Measurements from ENCODE around the gene SKOR1.

The SKOR1 gene

DNA sequence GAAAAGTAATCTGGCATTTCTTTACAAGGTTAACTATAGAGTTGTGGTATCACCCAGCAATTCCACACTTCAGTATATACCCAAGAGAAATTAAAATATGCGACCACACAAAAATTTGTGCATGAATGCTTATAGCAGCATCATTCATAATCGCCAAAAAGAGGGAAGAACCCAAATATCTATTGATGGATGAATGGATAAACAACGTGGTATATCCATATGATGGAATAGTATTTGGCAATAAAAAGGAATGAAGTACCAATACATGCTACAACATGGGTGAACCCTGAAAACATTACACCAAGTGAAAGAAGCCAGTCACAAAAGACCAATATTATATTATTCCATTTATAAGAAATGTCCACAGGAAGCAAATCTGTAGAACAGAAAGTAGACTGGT, 8.6 kb upstream of the SKOR1 start:
- Histone ChIP-seq H3K27me3 (ENCODE audit: control insufficient read depth in 5 of 5, insufficient read depth in 4 of 5, low read length in 5 of 5) (peaks cover 31 to 48% (median 42%) of the 10 kb centered on the region in 5 donors), H3K4me3 (ENCODE audit: low read depth in 1 of 5, low read length in 5 of 5) (no peak overlapping the region), H3K4me1 (ENCODE audit: control insufficient read depth in 5 of 5, insufficient read depth in 5 of 5, low read length in 5 of 5) (peaks cover 0 to 11% (median 9%) of the 10 kb centered on the region in 5 donors), H3K9ac (ENCODE audit: low read length in 5 of 5) (no peak overlapping the region), H3K9me3 (ENCODE audit: control insufficient read depth in 5 of 5, low read length in 5 of 5) (peaks cover 0 to 17% (median 8%) of the 10 kb centered on the region in 5 donors), H3K27ac (ENCODE audit: low read depth, low read length) (no peak overlapping the region), H3K36me3 (ENCODE audit: control insufficient read depth in 5 of 5, insufficient read depth in 5 of 5, low read length in 5 of 5) (peaks cover 0 to 2% (median 0%) of the 10 kb centered on the region in 5 donors)

- H3K4me3 ChIP-seq (ENCODE audit: low read depth in 1 of 5, low read length in 5 of 5): no peak overlapping the region
- H3K36me3 ChIP-seq (ENCODE audit: control insufficient read depth in 5 of 5, insufficient read depth in 5 of 5, low read length in 5 of 5): peaks cover 0 to 2% (median 0%) of the 10 kb centered on the region in 5 donors
- peaks cover 47 to 60% (median 50%) of the 10 kb centered on the region in 5 donors for H3K27me3 ChIP-seq (ENCODE audit: control insufficient read depth in 5 of 5, insufficient read depth in 4 of 5, low read length in 5 of 5)
- peaks cover 0 to 21% (median 15%) of the 10 kb centered on the region in 5 donors for H3K4me1 ChIP-seq (ENCODE audit: control insufficient read depth in 5 of 5, insufficient read depth in 5 of 5, low read length in 5 of 5)
- H3K27ac ChIP-seq (ENCODE audit: low read depth, low read length): no peak overlapping the region
- peaks cover 0 to 17% (median 8%) of the 10 kb centered on the region in 5 donors for H3K9me3 ChIP-seq (ENCODE audit: control insufficient read depth in 5 of 5, low read length in 5 of 5)
- no peak overlapping the region for H3K9ac ChIP-seq (ENCODE audit: low read length in 5 of 5)
Observed at GRCh38 chr15:67818464-67818863, 6.8 kb upstream of the SKOR1 start.

GRCh38 chr15:67819636-67820035, 5.7 kb upstream of the SKOR1 start:
- Histone ChIP-seq H3K36me3 (ENCODE audit: control insufficient read depth in 5 of 5, insufficient read depth in 5 of 5, low read length in 5 of 5) (peaks cover 0 to 2% (median 0%) of the 10 kb centered on the region in 5 donors), H3K4me3 (ENCODE audit: low read depth in 1 of 5, low read length in 5 of 5) (no peak overlapping the region), H3K4me1 (ENCODE audit: control insufficient read depth in 5 of 5, insufficient read depth in 5 of 5, low read length in 5 of 5) (peaks cover 0 to 22% (median 20%) of the 10 kb centered on the region in 5 donors), H3K27me3 (ENCODE audit: control insufficient read depth in 5 of 5, insufficient read depth in 4 of 5, low read length in 5 of 5) (peaks cover 55 to 72% (median 61%) of the 10 kb centered on the region in 5 donors), H3K9ac (ENCODE audit: low read length in 5 of 5) (no peak overlapping the region), H3K27ac (ENCODE audit: low read depth, low read length) (no peak overlapping the region), H3K9me3 (ENCODE audit: control insufficient read depth in 5 of 5, low read length in 5 of 5) (peaks cover 0 to 17% (median 8%) of the 10 kb centered on the region in 5 donors)

- peaks cover 58 to 76% (median 66%) of the 10 kb centered on the region in 5 donors for H3K27me3 ChIP-seq (ENCODE audit: control insufficient read depth in 5 of 5, insufficient read depth in 4 of 5, low read length in 5 of 5)
- peaks cover 0 to 24% (median 22%) of the 10 kb centered on the region in 5 donors for H3K4me1 ChIP-seq (ENCODE audit: control insufficient read depth in 5 of 5, insufficient read depth in 5 of 5, low read length in 5 of 5)
Observed at GRCh38 chr15:67820122-67820991, 5.0 kb upstream of the SKOR1 start.

DNA sequence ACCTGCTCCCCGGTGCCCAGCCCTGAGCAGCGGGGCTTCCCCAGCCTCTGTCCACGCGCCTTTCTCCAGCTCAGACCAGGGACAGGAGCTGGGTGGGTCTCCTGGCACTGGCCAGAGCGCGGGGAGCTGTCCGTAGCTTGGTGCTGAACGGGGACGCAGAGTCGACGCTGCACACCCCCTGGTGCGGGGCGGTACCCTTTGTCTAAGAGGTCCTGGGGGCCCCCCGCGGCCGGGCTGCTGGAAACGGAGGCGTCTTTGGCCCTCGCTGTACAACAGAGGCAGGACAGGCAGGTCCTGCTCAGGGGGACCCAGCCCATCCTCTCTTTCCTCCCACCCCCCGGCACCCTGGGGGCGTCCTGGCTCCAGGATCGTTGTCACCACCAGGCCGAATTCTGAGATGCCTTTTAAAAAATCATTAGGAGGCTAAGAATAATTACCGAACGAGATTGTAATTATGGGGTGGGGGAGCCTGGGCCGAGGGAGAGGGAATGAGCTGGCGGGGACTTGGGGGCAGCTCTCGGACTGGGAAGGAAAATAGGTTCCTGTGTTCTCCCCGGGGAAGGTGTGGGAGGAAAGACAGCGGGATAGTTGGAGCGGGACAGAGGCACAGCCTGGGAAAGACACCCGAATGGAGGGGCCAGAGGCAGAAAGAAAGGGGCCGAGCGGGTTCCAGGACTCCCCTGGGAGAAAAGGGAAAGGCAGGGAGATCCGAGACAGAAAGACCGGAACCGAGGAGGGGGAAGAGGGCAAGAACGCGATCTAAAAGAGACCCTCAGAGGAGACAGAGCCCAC, 4.1 kb upstream of the SKOR1 start:
- H3K4me1 ChIP-seq (ENCODE audit: control insufficient read depth in 5 of 5, insufficient read depth in 5 of 5, low read length in 5 of 5): peaks cover 0 to 33% (median 30%) of the 10 kb centered on the region in 5 donors
- no peak overlapping the region for H3K4me3 ChIP-seq (ENCODE audit: low read depth in 1 of 5, low read length in 5 of 5)
- H3K9ac ChIP-seq (ENCODE audit: low read length in 5 of 5): no peak overlapping the region
- peaks cover 60 to 83% (median 74%) of the 10 kb centered on the region in 5 donors for H3K27me3 ChIP-seq (ENCODE audit: control insufficient read depth in 5 of 5, insufficient read depth in 4 of 5, low read length in 5 of 5)
- peaks cover 0 to 6% (median 2%) of the 10 kb centered on the region in 5 donors for H3K9me3 ChIP-seq (ENCODE audit: control insufficient read depth in 5 of 5, low read length in 5 of 5)
- H3K27ac ChIP-seq (ENCODE audit: low read depth, low read length): no peak overlapping the region
- no peaks in the 10 kb centered on the region for H3K36me3 ChIP-seq (ENCODE audit: control insufficient read depth in 5 of 5, insufficient read depth in 5 of 5, low read length in 5 of 5)

More at GRCh38 chr15:67820122-67820991, 5.0 kb upstream of the SKOR1 start:
- no peak overlapping the region for H3K9ac ChIP-seq (ENCODE audit: low read length in 5 of 5)
- no peak overlapping the region for H3K4me3 ChIP-seq (ENCODE audit: low read depth in 1 of 5, low read length in 5 of 5)
- peaks cover 0 to 13% (median 5%) of the 10 kb centered on the region in 5 donors for H3K9me3 ChIP-seq (ENCODE audit: control insufficient read depth in 5 of 5, low read length in 5 of 5)
- H3K36me3 ChIP-seq (ENCODE audit: control insufficient read depth in 5 of 5, insufficient read depth in 5 of 5, low read length in 5 of 5): no peaks in the 10 kb centered on the region
- H3K27ac ChIP-seq (ENCODE audit: low read depth, low read length): no peak overlapping the region

DNA sequence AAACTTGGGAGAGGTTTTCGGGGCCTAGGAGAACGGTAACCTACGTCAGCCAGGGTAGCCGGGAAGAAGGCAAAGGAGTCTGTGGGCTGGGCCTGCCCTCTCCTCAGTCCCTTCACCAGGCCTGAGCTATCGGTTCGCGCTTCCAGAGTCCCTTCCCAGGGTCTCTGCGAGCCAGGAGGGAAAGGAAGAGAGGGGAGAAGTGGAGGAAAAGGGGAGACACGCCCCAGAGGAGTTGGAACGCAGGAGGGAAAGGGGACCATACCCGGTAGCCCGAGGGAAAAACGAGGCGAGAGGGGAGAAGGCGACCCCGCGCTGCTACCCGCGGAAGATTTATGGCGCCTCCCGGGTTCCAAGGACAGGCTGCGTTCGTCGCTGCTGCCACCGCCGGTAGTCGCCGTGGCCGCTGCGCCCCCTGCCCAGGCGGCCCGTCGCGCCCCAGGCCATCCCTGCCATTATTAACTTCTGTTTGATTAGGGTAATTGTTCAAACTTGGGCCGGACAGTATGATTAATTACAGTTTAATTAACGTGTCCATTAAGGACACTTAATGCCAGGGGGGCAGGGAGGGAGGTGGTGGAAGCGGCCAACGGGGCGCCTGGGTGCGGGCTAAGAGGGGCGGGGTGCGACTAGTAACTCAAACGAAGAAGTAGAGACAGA, 3.4 kb upstream of the SKOR1 start:
- no peak overlapping the region for H3K4me3 ChIP-seq (ENCODE audit: low read depth in 1 of 5, low read length in 5 of 5)
- peaks cover 0 to 39% (median 37%) of the 10 kb centered on the region in 5 donors for H3K4me1 ChIP-seq (ENCODE audit: control insufficient read depth in 5 of 5, insufficient read depth in 5 of 5, low read length in 5 of 5)
- no peaks in the 10 kb centered on the region for H3K36me3 ChIP-seq (ENCODE audit: control insufficient read depth in 5 of 5, insufficient read depth in 5 of 5, low read length in 5 of 5)
- H3K9me3 ChIP-seq (ENCODE audit: control insufficient read depth in 5 of 5, low read length in 5 of 5): peaks cover 0 to 4% (median 3%) of the 10 kb centered on the region in 5 donors
- no peak overlapping the region for H3K27ac ChIP-seq (ENCODE audit: low read depth, low read length)
- no peak overlapping the region for H3K9ac ChIP-seq (ENCODE audit: low read length in 5 of 5)
- H3K27me3 ChIP-seq (ENCODE audit: control insufficient read depth in 5 of 5, insufficient read depth in 4 of 5, low read length in 5 of 5): peaks cover 63 to 90% (median 79%) of the 10 kb centered on the region in 5 donors

DNA sequence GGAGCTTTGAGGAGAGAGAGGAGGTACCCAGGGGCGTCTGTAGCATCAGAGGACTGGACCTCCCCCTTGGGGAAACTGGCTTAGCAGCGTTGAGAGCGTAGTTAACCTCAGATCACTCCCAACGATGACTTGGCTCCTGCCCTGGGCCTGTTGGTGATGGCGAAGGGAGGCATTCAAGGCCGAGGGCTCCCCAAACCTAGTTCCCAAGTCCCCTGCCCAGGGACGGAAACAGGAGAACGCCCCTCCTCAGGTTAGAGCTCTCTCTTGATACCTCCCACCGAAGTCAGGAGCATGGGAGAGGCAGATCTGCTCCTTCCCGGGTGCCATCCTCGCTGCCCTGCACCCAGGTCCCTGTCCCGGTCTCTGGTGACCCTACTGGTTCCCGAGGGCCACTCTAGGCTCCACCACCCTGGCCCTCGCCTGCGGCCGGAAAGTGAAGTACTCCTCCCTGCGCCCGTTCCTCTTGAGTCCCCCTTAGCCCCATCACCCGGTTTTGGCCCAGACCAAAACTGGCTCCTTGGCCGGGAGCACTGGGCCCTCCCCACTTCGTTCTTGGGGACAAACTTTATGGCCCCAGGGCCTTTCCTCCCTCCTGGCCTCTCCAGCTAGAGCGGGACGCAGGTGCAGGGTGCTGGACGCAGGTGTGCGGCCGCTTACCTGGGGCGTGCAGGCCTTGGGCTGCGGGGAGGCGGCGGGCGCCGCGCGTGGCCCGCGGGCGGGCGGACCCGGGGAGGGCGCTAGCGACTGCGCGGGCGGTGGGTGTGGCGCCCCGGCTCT, 2.6 kb upstream of the SKOR1 start:
- Histone ChIP-seq H3K36me3 (ENCODE audit: control insufficient read depth in 5 of 5, insufficient read depth in 5 of 5, low read length in 5 of 5) (no peaks in the 10 kb centered on the region), H3K27me3 (ENCODE audit: control insufficient read depth in 5 of 5, insufficient read depth in 4 of 5, low read length in 5 of 5) (peaks cover 67 to 87% (median 81%) of the 10 kb centered on the region in 5 donors), H3K27ac (ENCODE audit: low read depth, low read length) (no peak overlapping the region), H3K4me1 (ENCODE audit: control insufficient read depth in 5 of 5, insufficient read depth in 5 of 5, low read length in 5 of 5) (peaks cover 0 to 46% (median 39%) of the 10 kb centered on the region in 5 donors), H3K9me3 (ENCODE audit: control insufficient read depth in 5 of 5, low read length in 5 of 5) (peaks cover 0 to 3% (median 0%) of the 10 kb centered on the region in 5 donors), H3K9ac (ENCODE audit: low read length in 5 of 5) (no peak overlapping the region), H3K4me3 (ENCODE audit: low read depth in 1 of 5, low read length in 5 of 5) (no peak overlapping the region)

GRCh38 chr15:67823314-67824196, 1.8 kb upstream of the SKOR1 start:
- no peak overlapping the region for H3K4me3 ChIP-seq (ENCODE audit: low read depth in 1 of 5, low read length in 5 of 5)

More at GRCh38 chr15:67823314-67824196, 1.8 kb upstream of the SKOR1 start:
- peaks cover 0 to 54% (median 47%) of the 10 kb centered on the region in 5 donors for H3K4me1 ChIP-seq (ENCODE audit: control insufficient read depth in 5 of 5, insufficient read depth in 5 of 5, low read length in 5 of 5)
- no peak overlapping the region for H3K9ac ChIP-seq (ENCODE audit: low read length in 5 of 5)
- no peaks in the 10 kb centered on the region for H3K36me3 ChIP-seq (ENCODE audit: control insufficient read depth in 5 of 5, insufficient read depth in 5 of 5, low read length in 5 of 5)
- H3K27me3 ChIP-seq (ENCODE audit: control insufficient read depth in 5 of 5, insufficient read depth in 4 of 5, low read length in 5 of 5): peaks cover 69 to 87% (median 81%) of the 10 kb centered on the region in 5 donors
- H3K27ac ChIP-seq (ENCODE audit: low read depth, low read length): no peak overlapping the region
- H3K9me3 ChIP-seq (ENCODE audit: control insufficient read depth in 5 of 5, low read length in 5 of 5): peaks cover 0 to 3% (median 0%) of the 10 kb centered on the region in 5 donors

Measured in subcutaneous abdominal adipose tissue (tissue), 5 donors.